Karpas-422 (cell line): ENCODE results near the gene ACACB. TPM values are rescaled to one million over a fixed set of nuclear protein-coding genes. Genes with fewer than 3 reads are reported as not detected.
A peak's percentile ranks its signal among the peaks of the same experiment; 100 is the strongest.

Experiments used
- DNase-seq: peaks from one replicate; pipeline ENCODE4 v3.0.0-alpha.2; 2015
- H2AFZ ChIP-seq: fragments of 200-600 bp; sonication (generic); 2 replicates; pipeline ENCODE4 v1.6.1; 2014; ENCODE audit warnings: antibody characterized with exemption, low read length, mixed read lengths
- H3K27ac ChIP-seq: fragments of 200-600 bp; sonication (generic); 2 replicates; pipeline ENCODE4 v1.5.1; 2014; ENCODE audit warnings: mild to moderate bottlenecking, low read length, moderate library complexity
- H3K27me3 ChIP-seq: fragments of 200-600 bp; sonication (generic); 2 replicates; pipeline ENCODE4 v1.6.1; 2014; ENCODE audit warnings: low read length, mixed read lengths
- H3K36me3 ChIP-seq: fragments of 200-600 bp; sonication (generic); 2 replicates; pipeline ENCODE4 v1.6.1; 2014; ENCODE audit warnings: low read length, mixed read lengths; ENCODE audit not compliant: insufficient read depth
- H3K4me1 ChIP-seq: fragments of 200-600 bp; sonication (generic); 2 replicates; pipeline ENCODE4 v1.6.1; 2014; ENCODE audit warnings: mild to moderate bottlenecking, low read length, mixed read lengths
- H3K4me2 ChIP-seq: fragments of 200-600 bp; sonication (generic); 2 replicates; pipeline ENCODE4 v1.6.1; 2014; ENCODE audit warnings: low read length, low read depth, mild to moderate bottlenecking; ENCODE audit not compliant: poor library complexity, severe bottlenecking
- H3K4me3 ChIP-seq: fragments of 200-600 bp; sonication (generic); 2 replicates; pipeline ENCODE4 v1.5.1; 2014; ENCODE audit warnings: mild to moderate bottlenecking, antibody characterized with exemption, low read length, mixed read lengths
- H3K79me2 ChIP-seq: fragments of 200-600 bp; sonication (generic); 2 replicates; pipeline ENCODE4 v1.6.1; 2014; ENCODE audit warnings: mild to moderate bottlenecking, low read length, mixed read lengths
- H3K9ac ChIP-seq: fragments of 200-600 bp; sonication (generic); 2 replicates; pipeline ENCODE4 v1.6.0; 2014; ENCODE audit warnings: low read length
- H3K9me2 ChIP-seq: fragments of 200-600 bp; sonication (generic), shearing (Covaris generic); replicated peaks from 2 replicates; pipeline ENCODE4 v1.6.0; 2014; ENCODE audit warnings: mild to moderate bottlenecking, low read length, moderate library complexity; ENCODE audit not compliant: insufficient read depth
- H3K9me3 ChIP-seq: fragments of 300-700, 200-600 bp; sonication (generic); 2 replicates; pipeline ENCODE4 v1.6.1; 2014; ENCODE audit warnings: low read length, mixed read lengths
- H4K20me1 ChIP-seq: fragments of 200-600 bp; sonication (generic); 2 replicates; pipeline ENCODE4 v1.6.1; 2014; ENCODE audit warnings: mild to moderate bottlenecking, antibody characterized with exemption, low read length, low read depth; ENCODE audit not compliant: insufficient read depth
- total RNA-seq: library from RNA; depleted of rRNA; stranded (reverse); fragments of >200 nt; shearing (Covaris generic); gene quantifications from 2 replicates; pipeline ENCODE4 v1.2.3, GENCODE V29; 2014; ENCODE audit warnings: low replicate concordance

ACACB gene
- total RNA-seq, 1 experiment from 2014 or later: 6.5 TPM

GRCh38 chr12:109153821-109154441 is 37.5 kb downstream of the ACACB start:
- Histone ChIP-seq H3K4me3 (peak overlapping the region; percentile 78; the same call in 1 of the 2 replicates), H3K27me3 (no peaks in the 10 kb centered on the region), H3K9me3 (no peaks in the 10 kb centered on the region), H3K9me2 (no peaks in the 10 kb centered on the region), H2AFZ (no peak overlapping the region), H3K36me3 (no peaks in the 10 kb centered on the region), H3K79me2 (peaks cover 32% of the 10 kb centered on the region), H3K4me1 (peaks cover 21% of the 10 kb centered on the region), H4K20me1 (no peaks in the 10 kb centered on the region), H3K27ac (no peak overlapping the region), H3K9ac (no peak overlapping the region; the same call in 1 of the 2 replicates), H3K4me2 (peak overlapping the region; percentile 89)
- DNase-seq: no peak

GRCh38 chr12:109154451-109155438 is 38.4 kb downstream of the ACACB start:
- peaks cover 38% of the 10 kb centered on the region for H3K79me2 ChIP-seq
- H3K4me1 ChIP-seq: peaks cover 21% of the 10 kb centered on the region
- peak overlapping the region; percentile 87 for H3K9ac ChIP-seq
- no peaks in the 10 kb centered on the region for H4K20me1 ChIP-seq
- no peaks in the 10 kb centered on the region for H3K9me2 ChIP-seq
- H3K27ac ChIP-seq: peak overlapping the region; percentile 72
- H3K36me3 ChIP-seq: no peaks in the 10 kb centered on the region
- H3K9me3 ChIP-seq: no peaks in the 10 kb centered on the region
- H3K27me3 ChIP-seq: no peaks in the 10 kb centered on the region
- peak overlapping the region; percentile 89 for H2AFZ ChIP-seq
- H3K4me2 ChIP-seq: peak overlapping the region; percentile 89
- peak; percentile 95 for DNase-seq
- peak overlapping the region; percentile 78 for H3K4me3 ChIP-seq

- no peaks in the 10 kb centered on the region for H4K20me1 ChIP-seq
- H3K4me1 ChIP-seq: peaks cover 21% of the 10 kb centered on the region
- H3K27ac ChIP-seq: no peak overlapping the region
- peak overlapping the region; percentile 87; the same call in 1 of the 2 replicates for H3K9ac ChIP-seq
- no peak overlapping the region for H2AFZ ChIP-seq
- no peaks in the 10 kb centered on the region for H3K36me3 ChIP-seq
- DNase-seq: no peak
- H3K79me2 ChIP-seq: peaks cover 49% of the 10 kb centered on the region
- no peaks in the 10 kb centered on the region for H3K9me2 ChIP-seq
- H3K9me3 ChIP-seq: no peaks in the 10 kb centered on the region
- H3K4me3 ChIP-seq: peak overlapping the region; percentile 78
- peak overlapping the region; percentile 89 for H3K4me2 ChIP-seq
- H3K27me3 ChIP-seq: no peaks in the 10 kb centered on the region
Measured at GRCh38 chr12:109156036-109156435, 39.6 kb downstream of the ACACB start.

- Histone ChIP-seq H3K9ac (no peak overlapping the region), H3K79me2 (peaks cover 50% of the 10 kb centered on the region), H3K4me1 (peaks cover 21% of the 10 kb centered on the region), H3K4me3 (no peak overlapping the region), H2AFZ (no peak overlapping the region), H3K36me3 (no peaks in the 10 kb centered on the region), H4K20me1 (no peaks in the 10 kb centered on the region), H3K4me2 (no peak overlapping the region), H3K9me3 (no peaks in the 10 kb centered on the region), H3K27me3 (no peaks in the 10 kb centered on the region), H3K9me2 (no peaks in the 10 kb centered on the region), H3K27ac (no peak overlapping the region)
- DNase-seq: no peak
Measured at GRCh38 chr12:109156586-109156985, 40.2 kb downstream of the ACACB start.

GRCh38 chr12:109157986-109158385 is 41.6 kb downstream of the ACACB start:
- no peak overlapping the region for H3K27ac ChIP-seq
- H3K36me3 ChIP-seq: no peaks in the 10 kb centered on the region
- DNase-seq: no peak
- no peak overlapping the region for H3K4me3 ChIP-seq
- peak overlapping the region; percentile 17 for H3K4me2 ChIP-seq
- no peaks in the 10 kb centered on the region for H4K20me1 ChIP-seq
- H3K4me1 ChIP-seq: peaks cover 21% of the 10 kb centered on the region
- H3K9ac ChIP-seq: no peak overlapping the region
- no peaks in the 10 kb centered on the region for H3K9me2 ChIP-seq
- H3K9me3 ChIP-seq: no peaks in the 10 kb centered on the region
- no peaks in the 10 kb centered on the region for H3K27me3 ChIP-seq
- peak overlapping the region; percentile 48; the same call in 1 of the 2 replicates for H2AFZ ChIP-seq
- peaks cover 53% of the 10 kb centered on the region for H3K79me2 ChIP-seq

GRCh38 chr12:109160433-109160832 is 44.0 kb downstream of the ACACB start:
- Histone ChIP-seq H3K27me3 (no peaks in the 10 kb centered on the region), H3K9ac (no peak overlapping the region), H3K4me3 (no peak overlapping the region)

GRCh38 chr12:109160873-109161272 is 44.5 kb downstream of the ACACB start:
- H3K27ac ChIP-seq: no peak overlapping the region
- no peaks in the 10 kb centered on the region for H3K9me3 ChIP-seq
- H3K27me3 ChIP-seq: no peaks in the 10 kb centered on the region
- no peak overlapping the region for H3K4me3 ChIP-seq
- no peaks in the 10 kb centered on the region for H3K9me2 ChIP-seq
- no peaks in the 10 kb centered on the region for H4K20me1 ChIP-seq
- no peak overlapping the region for H2AFZ ChIP-seq
- no peaks in the 10 kb centered on the region for H3K36me3 ChIP-seq
- no peak for DNase-seq
- H3K79me2 ChIP-seq: peaks cover 54% of the 10 kb centered on the region
- no peak overlapping the region for H3K9ac ChIP-seq
- no peak overlapping the region for H3K4me2 ChIP-seq
- peaks cover 10% of the 10 kb centered on the region for H3K4me1 ChIP-seq

More at GRCh38 chr12:109160433-109160832, 44.0 kb downstream of the ACACB start:
- Histone ChIP-seq H3K4me1 (peaks cover 14% of the 10 kb centered on the region), H3K9me2 (no peaks in the 10 kb centered on the region), H3K9me3 (no peaks in the 10 kb centered on the region), H3K79me2 (peaks cover 57% of the 10 kb centered on the region), H4K20me1 (no peaks in the 10 kb centered on the region), H2AFZ (no peak overlapping the region), H3K4me2 (no peak overlapping the region), H3K27ac (no peak overlapping the region), H3K36me3 (no peaks in the 10 kb centered on the region)
- no peak for DNase-seq

GRCh38 chr12:109162551-109162950 is 46.2 kb downstream of the ACACB start:
- H3K4me2 ChIP-seq: no peak overlapping the region
- no peaks in the 10 kb centered on the region for H3K9me2 ChIP-seq
- H3K36me3 ChIP-seq: no peaks in the 10 kb centered on the region
- H3K9ac ChIP-seq: no peak overlapping the region
- peaks cover 39% of the 10 kb centered on the region for H3K79me2 ChIP-seq
- no peaks in the 10 kb centered on the region for H3K27me3 ChIP-seq
- peaks cover 6% of the 10 kb centered on the region for H3K4me1 ChIP-seq
- no peaks in the 10 kb centered on the region for H4K20me1 ChIP-seq
- DNase-seq: no peak
- no peak overlapping the region for H3K27ac ChIP-seq
- no peak overlapping the region for H2AFZ ChIP-seq
- no peaks in the 10 kb centered on the region for H3K9me3 ChIP-seq
- no peak overlapping the region for H3K4me3 ChIP-seq
